Glutamatergic neuron (in vitro differentiated cells): ENCODE data around the gene ETDB. TPM values are rescaled to one million over a fixed set of nuclear protein-coding genes. Genes with fewer than 3 reads are reported as not detected.

Experiments used
- DNase-seq: peaks from one replicate; pipeline ENCODE4 v3.0.0; 2022
- H3K27ac Mint-ChIP-seq: one replicate; pipeline ENCODE4 v1.8.0; 2020; ENCODE audit warnings: mild to moderate bottlenecking, mixed read lengths, inconsistent platforms; ENCODE audit not compliant: unreplicated experiment
- H3K27me3 Mint-ChIP-seq: one replicate; pipeline ENCODE4 v1.8.0; 2020; ENCODE audit warnings: mild to moderate bottlenecking, moderate library complexity, mixed read lengths, inconsistent platforms; ENCODE audit not compliant: unreplicated experiment
- H3K36me3 Mint-ChIP-seq: one replicate; pipeline ENCODE4 v1.8.0; 2020; ENCODE audit warnings: mild to moderate bottlenecking, mixed read lengths, inconsistent platforms; ENCODE audit not compliant: unreplicated experiment
- H3K4me1 Mint-ChIP-seq: one replicate; pipeline ENCODE4 v1.8.0; 2020; ENCODE audit warnings: mild to moderate bottlenecking, low read depth, mixed read lengths, inconsistent platforms; ENCODE audit not compliant: unreplicated experiment
- H3K4me3 Mint-ChIP-seq: one replicate; pipeline ENCODE4 v1.8.0; 2020; ENCODE audit warnings: mild to moderate bottlenecking, mixed read lengths, inconsistent platforms; ENCODE audit not compliant: unreplicated experiment
- H3K9me3 Mint-ChIP-seq: one replicate; pipeline ENCODE4 v1.8.0; 2020; ENCODE audit warnings: mild to moderate bottlenecking, moderate library complexity, mixed read lengths, inconsistent platforms; ENCODE audit not compliant: unreplicated experiment
- CTCF ChIP-seq: fragments of 200-600 bp; sonication (generic); IDR thresholded peaks from one replicate; pipeline ENCODE4 v1.5.0; 2021; ENCODE audit not compliant: partially characterized antibody, unreplicated experiment
- total RNA-seq: library from RNA; stranded (reverse); fragmentation: NEBNext Ultra II Directional; extraction: Animal tissue kit (Norgen Biotek cat#: 25700); gene quantifications from one replicate; pipeline ENCODE4 v1.2.1, GENCODE V29; 2021; ENCODE audit not compliant: unreplicated experiment

The ETDB gene
- total RNA-seq, 1 donor from 2014 or later = not detected

GRCh38 chrX:135095715-135096114 is 24.6 kb downstream of the ETDB start:
- no peak for DNase-seq
- Mint-ChIP-seq H3K9me3 (peaks cover 5% of the 10 kb centered on the region), H3K36me3 (no peaks in the 10 kb centered on the region), H3K27me3 (peaks cover 6% of the 10 kb centered on the region), H3K4me3 (no peak overlapping the region), H3K4me1 (peaks cover 4% of the 10 kb centered on the region), H3K27ac (no peak overlapping the region)
- no peak for TF ChIP-seq CTCF

DNA sequence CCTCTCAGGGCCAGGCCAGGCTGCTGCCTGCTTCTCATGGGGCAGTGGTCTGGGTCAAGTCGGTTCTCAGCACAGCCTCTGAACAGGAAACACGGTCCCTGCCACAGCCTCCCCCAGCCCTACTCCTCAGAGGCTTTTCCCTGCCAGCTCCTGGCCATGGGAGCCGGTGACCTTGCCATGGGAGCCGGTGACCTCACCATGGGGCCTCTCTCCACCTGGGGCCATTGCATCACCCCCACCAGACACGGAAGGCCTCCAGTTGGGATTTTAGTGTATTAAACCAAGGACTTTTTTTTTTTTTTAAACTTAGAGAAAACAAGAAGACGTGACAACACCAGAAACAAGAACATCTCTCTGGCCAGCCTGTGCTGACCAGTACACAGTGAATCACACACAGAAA is 25.6 kb downstream of the ETDB start:
- no peak for TF ChIP-seq CTCF
- Mint-ChIP-seq H3K4me1 (peaks cover 4% of the 10 kb centered on the region), H3K27ac (no peak overlapping the region), H3K4me3 (no peak overlapping the region), H3K27me3 (peaks cover 6% of the 10 kb centered on the region), H3K9me3 (peaks cover 5% of the 10 kb centered on the region), H3K36me3 (no peaks in the 10 kb centered on the region)
- DNase-seq = no peak

DNA sequence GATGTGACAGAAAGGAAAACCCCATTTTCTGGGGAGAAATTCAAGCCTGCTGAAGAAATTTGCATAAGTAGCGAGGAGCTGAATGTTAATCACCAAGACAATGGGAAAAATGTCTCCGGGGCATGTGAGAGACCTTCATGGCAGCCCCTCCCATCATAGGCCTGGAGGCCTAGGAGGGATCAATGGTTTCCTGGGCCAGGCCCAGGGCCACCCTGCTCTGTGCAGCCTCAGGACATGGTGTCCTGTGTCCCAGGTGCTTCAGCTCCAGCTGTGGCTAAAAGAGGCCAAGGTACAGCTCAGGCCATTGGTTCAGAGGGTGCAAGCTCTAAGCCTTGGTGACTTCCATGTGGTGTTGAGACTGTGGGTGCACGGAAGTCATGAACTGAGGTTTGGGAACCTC is 31.2 kb downstream of the ETDB start:
- H3K9me3 Mint-ChIP-seq = peaks cover 1% of the 10 kb centered on the region
- no peak overlapping the region for H3K4me3 Mint-ChIP-seq
- TF ChIP-seq CTCF = no peak
- peaks cover 2% of the 10 kb centered on the region for H3K27me3 Mint-ChIP-seq
- no peaks in the 10 kb centered on the region for H3K36me3 Mint-ChIP-seq
- H3K4me1 Mint-ChIP-seq = peaks cover 4% of the 10 kb centered on the region
- DNase-seq = no peak
- H3K27ac Mint-ChIP-seq = no peak overlapping the region

GRCh38 chrX:135087867-135088266 is 32.5 kb downstream of the ETDB start:
- peaks cover 4% of the 10 kb centered on the region for H3K4me1 Mint-ChIP-seq
- no peak for DNase-seq
- peak overlapping the region; percentile 48 for H3K27ac Mint-ChIP-seq
- H3K36me3 Mint-ChIP-seq = no peaks in the 10 kb centered on the region
- H3K27me3 Mint-ChIP-seq = peaks cover 2% of the 10 kb centered on the region
- no peak for TF ChIP-seq CTCF
- H3K9me3 Mint-ChIP-seq = no peaks in the 10 kb centered on the region
- no peak overlapping the region for H3K4me3 Mint-ChIP-seq

DNA sequence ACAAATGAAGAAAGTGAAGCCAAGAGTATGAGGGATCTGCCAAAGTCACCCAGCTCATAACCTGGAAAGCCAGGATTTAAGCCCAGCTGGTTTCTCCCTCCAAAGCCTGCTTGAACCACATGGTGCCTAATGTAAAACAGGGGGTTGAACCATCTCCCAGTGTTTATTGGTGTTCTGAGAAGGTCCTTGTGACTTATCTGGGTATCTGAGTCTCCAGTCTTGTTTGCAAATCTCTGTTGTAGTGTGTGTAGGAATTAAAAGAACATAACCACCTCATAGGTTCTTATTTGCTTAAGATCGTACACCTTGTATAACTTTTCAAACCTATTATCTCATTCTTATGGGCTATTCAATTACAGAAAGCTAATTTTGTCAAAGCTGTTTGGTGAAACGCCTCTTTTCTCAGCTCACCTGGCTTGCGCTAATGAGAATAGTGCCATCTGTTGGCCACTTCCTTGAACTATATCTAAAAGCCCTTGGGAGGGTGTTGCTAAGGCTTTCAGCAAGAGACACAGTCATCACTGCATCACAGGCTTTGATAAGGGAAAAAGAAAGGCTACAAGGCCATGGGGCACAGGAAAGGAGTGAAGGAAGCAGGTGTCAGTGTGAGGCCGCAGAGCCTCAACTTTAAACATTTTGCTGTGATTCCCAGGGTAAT is 34.0 kb downstream of the ETDB start:
- H3K9me3 Mint-ChIP-seq = no peaks in the 10 kb centered on the region
- peak overlapping the region; percentile 38 for H3K4me3 Mint-ChIP-seq
- no peak overlapping the region for H3K27ac Mint-ChIP-seq
- no peaks in the 10 kb centered on the region for H3K36me3 Mint-ChIP-seq
- H3K27me3 Mint-ChIP-seq = peaks cover 2% of the 10 kb centered on the region
- no peak for DNase-seq
- peaks cover 4% of the 10 kb centered on the region for H3K4me1 Mint-ChIP-seq
- peak; percentile 31 for TF ChIP-seq CTCF
